Liver (tissue), 9 donors: ENCODE measurements around the gene CLDN5. TPM values are rescaled to one million over a fixed set of nuclear protein-coding genes. Genes with fewer than 3 reads are reported as not detected.

ENCODE experiments used
- DNase-seq: peaks from one replicate; pipeline ENCODE4 v3.0.0-alpha.2; 2017; ENCODE audit warnings: low spot score
- H3K27ac ChIP-seq, 2 donors: one replicate each; pipeline ENCODE4 v1.7.0; 2013; ENCODE audit warnings: inconsistent platforms in 2 of 2, low read length in 2 of 2, control low read depth in 1 of 2, low read depth in 1 of 2, mild to moderate bottlenecking in 1 of 2
- H3K27me3 ChIP-seq, 4 donors: one replicate each; pipeline versions ENCODE4 v1.6.1 to v1.7.0; 2013; ENCODE audit warnings: low read length in 3 of 4, inconsistent platforms in 1 of 4, mild to moderate bottlenecking in 1 of 4, moderate library complexity in 1 of 4; ENCODE audit not compliant: control insufficient read depth in 4 of 4, insufficient read depth in 4 of 4
- H3K36me3 ChIP-seq, 4 donors: one replicate each; pipeline versions ENCODE4 v1.6.1 to v1.7.0; 2013; ENCODE audit warnings: low read length in 3 of 4, mild to moderate bottlenecking in 3 of 4, low read depth in 1 of 4, moderate library complexity in 1 of 4; ENCODE audit not compliant: control insufficient read depth in 4 of 4, insufficient read depth in 3 of 4
- H3K4me1 ChIP-seq, 4 donors: one replicate each; pipeline versions ENCODE4 v1.6.1 to v1.7.0; 2013; ENCODE audit warnings: low read length in 3 of 4, mild to moderate bottlenecking in 3 of 4, moderate library complexity in 1 of 4; ENCODE audit not compliant: control insufficient read depth in 4 of 4, insufficient read depth in 4 of 4
- H3K4me3 ChIP-seq, 3 donors: one replicate each; pipeline versions ENCODE4 v1.6.1 to v1.7.0; 2013; ENCODE audit warnings: low read length in 3 of 3, control low read depth in 1 of 3, low read depth in 1 of 3, mild to moderate bottlenecking in 1 of 3
- H3K9ac ChIP-seq, 2 donors: one replicate each; pipeline ENCODE4 v1.7.0; 2013; ENCODE audit warnings: low read length in 2 of 2, mild to moderate bottlenecking in 2 of 2, moderate library complexity in 2 of 2, control low read depth in 1 of 2, low read depth in 1 of 2
- H3K9me3 ChIP-seq, 4 donors: one replicate each; pipeline versions ENCODE4 v1.6.1 to v1.7.0; 2013; ENCODE audit warnings: low read length in 3 of 4; ENCODE audit not compliant: control insufficient read depth in 4 of 4
- ATF3 ChIP-seq: IDR thresholded peaks from 2 replicates; pipeline ENCODE4 v1.6.1; 2016; ENCODE audit warnings: antibody characterized with exemption
- FOXA1 ChIP-seq: IDR thresholded peaks from 2 replicates; pipeline ENCODE4 v1.6.1; 2016; ENCODE audit warnings: antibody characterized with exemption
- FOXA2 ChIP-seq: IDR thresholded peaks from 2 replicates; pipeline ENCODE4 v1.6.1; 2016; ENCODE audit warnings: antibody characterized with exemption
- GABPA ChIP-seq, 2 donors: IDR thresholded peaks in 1 of 2; conservative IDR thresholded peaks in 1 of 2; 2 replicates each; pipeline ENCODE4 v1.6.1; 2016; ENCODE audit warnings: antibody characterized with exemption in 2 of 2, mild to moderate bottlenecking in 1 of 2, moderate library complexity in 1 of 2
- HNF4A ChIP-seq, 2 donors: conservative IDR thresholded peaks; 2 replicates each; pipeline ENCODE4 v1.6.1; 2016; ENCODE audit warnings: antibody characterized with exemption in 2 of 2, mild to moderate bottlenecking in 2 of 2
- HNF4G ChIP-seq: IDR thresholded peaks from 2 replicates; pipeline ENCODE4 v1.6.1; 2016; ENCODE audit warnings: antibody characterized with exemption
- JUND ChIP-seq, 2 donors: IDR thresholded peaks; 2 replicates each; pipeline ENCODE4 v1.6.1; 2016; ENCODE audit warnings: antibody characterized with exemption in 2 of 2
- MAX ChIP-seq: IDR thresholded peaks from 2 replicates; pipeline ENCODE4 v1.6.1; 2016; ENCODE audit warnings: antibody characterized with exemption
- RAD21 ChIP-seq, 2 donors: IDR thresholded peaks; 2 replicates each; pipeline ENCODE4 v1.6.1; 2016; ENCODE audit warnings: antibody characterized with exemption in 2 of 2, mild to moderate bottlenecking in 2 of 2
- RXRA ChIP-seq, 2 donors: IDR thresholded peaks; 2 replicates each; pipeline ENCODE4 v1.6.1; 2017 to 2018; ENCODE audit warnings: antibody characterized with exemption in 2 of 2, mild to moderate bottlenecking in 1 of 2
- SP1 ChIP-seq: IDR thresholded peaks from 2 replicates; pipeline ENCODE4 v1.6.1; 2018; ENCODE audit warnings: antibody characterized with exemption, mild to moderate bottlenecking
- TAF1 ChIP-seq: conservative IDR thresholded peaks from 2 replicates; pipeline ENCODE4 v1.6.1; 2016; ENCODE audit warnings: antibody characterized with exemption, mild to moderate bottlenecking
- YY1 ChIP-seq: IDR thresholded peaks from 2 replicates; pipeline ENCODE4 v1.6.1; 2016; ENCODE audit warnings: antibody characterized with exemption, mild to moderate bottlenecking
- ZBTB33 ChIP-seq: IDR thresholded peaks from 2 replicates; pipeline ENCODE4 v1.6.1; 2016; ENCODE audit warnings: antibody characterized with exemption
- WGBS: extraction: QIAGEN DNeasy Blood & Tissue Kit; methylation state at CpG from one replicate; pipeline ENCODE4 v1.1.7; 2013; 5-methylcytosine and 5-hydroxymethylcytosine counted together
- polyA plus RNA-seq, 2 donors: library from polyadenylated mRNA; stranded (reverse) in 1 of 2; unstranded in 1 of 2; fragments of 200-250 nt in 1 of 2; fragments of >200 nt in 1 of 2; fragmentation: Nextera tagmentation in 1 of 2; extraction: Ambion mirVana in 1 of 2; gene quantifications; one replicate each; pipeline versions ENCODE4 v1.2.1 to v1.2.3, GENCODE V29; 2013 to 2015
- total RNA-seq, 2 donors: library from RNA; depleted of rRNA; stranded (reverse); fragments of >200 nt; gene quantifications; one replicate each; pipeline ENCODE4 v1.2.3, GENCODE V29; 2014
- donor health status: healthy.
- donor health status: healthy.
- donor health status: healthy.
- donor health status: healthy.
- donor health status: healthy.

Gene CLDN5
- total and polyA plus RNA-seq, 4 donors = 15.6 to 31.5 (median 22.4) TPM

- TF ChIP-seq MAX = no peak
- TF ChIP-seq HNF4A (conservative IDR thresholded peaks at IDR 0.05) = no peak
- no peak for TF ChIP-seq JUND (IDR thresholded peaks at IDR 0.05)
- no peak for TF ChIP-seq YY1
- no peak for TF ChIP-seq GABPA (IDR thresholded peaks at IDR 0.05 in 1 of 2, conservative IDR thresholded peaks at IDR 0.05 in 1 of 2)
Observed at GRCh38 chr22:19517171-19517500, 7.1 kb downstream of the CLDN5 start (continued).

GRCh38 chr22:19516378-19517170 lies 7.6 kb downstream of the CLDN5 start:
- Histone ChIP-seq H3K4me3 (no peak overlapping the region), H3K4me1 (no peaks in the 10 kb centered on the region), H3K27me3 (no peaks in the 10 kb centered on the region), H3K9me3 (no peaks in the 10 kb centered on the region), H3K36me3 (no peaks in the 10 kb centered on the region), H3K27ac (no peak overlapping the region), H3K9ac (no peak overlapping the region)
- 92% methylated on average over 19 of the region's 19 CpGs for WGBS
- TF ChIP-seq ZBTB33 (no peak), ATF3 (no peak), RAD21 (IDR thresholded peaks at IDR 0.05) (no peak), RXRA (IDR thresholded peaks at IDR 0.05) (no peak)
- DNase-seq = no peak

GRCh38 chr22:19515654-19516377 lies 8.4 kb downstream of the CLDN5 start:
- Histone ChIP-seq H3K36me3 (no peaks in the 10 kb centered on the region), H3K4me1 (no peaks in the 10 kb centered on the region)
- no peak for TF ChIP-seq MAX
- no peak for TF ChIP-seq HNF4A (conservative IDR thresholded peaks at IDR 0.05)
- no peak for TF ChIP-seq YY1
- no peak for TF ChIP-seq SP1
- no peak for TF ChIP-seq TAF1
- no peak for TF ChIP-seq FOXA2
- no peak for TF ChIP-seq FOXA1
- TF ChIP-seq ATF3 = no peak
- no peak for TF ChIP-seq HNF4G
- no peak for TF ChIP-seq RXRA (IDR thresholded peaks at IDR 0.05)

More at GRCh38 chr22:19515654-19516377, 8.4 kb downstream of the CLDN5 start:
- H3K27me3 ChIP-seq = no peaks in the 10 kb centered on the region
- 97% methylated on average over 12 of the region's 12 CpGs for WGBS
- no peak overlapping the region for H3K27ac ChIP-seq
- no peak for DNase-seq
- H3K4me3 ChIP-seq = no peak overlapping the region
- H3K9me3 ChIP-seq = no peaks in the 10 kb centered on the region
- no peak overlapping the region for H3K9ac ChIP-seq
